Measurements from ENCODE around the gene KLK2. TPM values are rescaled to one million over a fixed set of nuclear protein-coding genes. Genes with fewer than 3 reads are reported as not detected.

KLK2 gene
- total RNA-seq (not detected), polyA plus RNA-seq (not detected)
- long read RNA-seq, donor 1: 0 reads
- long read RNA-seq, donor 2: 0 reads

DNA sequence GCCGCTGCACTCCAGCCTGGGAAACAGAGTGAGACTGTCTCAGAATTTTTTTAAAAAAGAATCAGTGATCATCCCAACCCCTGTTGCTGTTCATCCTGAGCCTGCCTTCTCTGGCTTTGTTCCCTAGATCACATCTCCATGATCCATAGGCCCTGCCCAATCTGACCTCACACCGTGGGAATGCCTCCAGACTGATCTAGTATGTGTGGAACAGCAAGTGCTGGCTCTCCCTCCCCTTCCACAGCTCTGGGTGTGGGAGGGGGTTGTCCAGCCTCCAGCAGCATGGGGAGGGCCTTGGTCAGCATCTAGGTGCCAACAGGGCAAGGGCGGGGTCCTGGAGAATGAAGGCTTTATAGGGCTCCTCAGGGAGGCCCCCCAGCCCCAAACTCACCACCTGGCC is at the start of gene KLK2:
Gene KLK2, plus strand, starts transcription at position 384 of the 400 bp plus-strand sequence. CDS start 35 bp downstream, outside the sequence.
- ATAC-seq (no peak), DNase-seq (no peak)
- no peaks in the 10 kb centered on the region for H3K9me3 ChIP-seq
- no peak within 1 kb of the TSS for H3K27ac ChIP-seq
- H3K36me3 ChIP-seq (ENCODE audit: insufficient read depth in 1 of 2, low read depth in 1 of 2): no peaks in the 10 kb centered on the region
- 49 to 61% (median 57%) methylated on average over 3 of the region's 3 CpGs for WGBS, 3 donors
- TF ChIP-seq, protein P1, sequence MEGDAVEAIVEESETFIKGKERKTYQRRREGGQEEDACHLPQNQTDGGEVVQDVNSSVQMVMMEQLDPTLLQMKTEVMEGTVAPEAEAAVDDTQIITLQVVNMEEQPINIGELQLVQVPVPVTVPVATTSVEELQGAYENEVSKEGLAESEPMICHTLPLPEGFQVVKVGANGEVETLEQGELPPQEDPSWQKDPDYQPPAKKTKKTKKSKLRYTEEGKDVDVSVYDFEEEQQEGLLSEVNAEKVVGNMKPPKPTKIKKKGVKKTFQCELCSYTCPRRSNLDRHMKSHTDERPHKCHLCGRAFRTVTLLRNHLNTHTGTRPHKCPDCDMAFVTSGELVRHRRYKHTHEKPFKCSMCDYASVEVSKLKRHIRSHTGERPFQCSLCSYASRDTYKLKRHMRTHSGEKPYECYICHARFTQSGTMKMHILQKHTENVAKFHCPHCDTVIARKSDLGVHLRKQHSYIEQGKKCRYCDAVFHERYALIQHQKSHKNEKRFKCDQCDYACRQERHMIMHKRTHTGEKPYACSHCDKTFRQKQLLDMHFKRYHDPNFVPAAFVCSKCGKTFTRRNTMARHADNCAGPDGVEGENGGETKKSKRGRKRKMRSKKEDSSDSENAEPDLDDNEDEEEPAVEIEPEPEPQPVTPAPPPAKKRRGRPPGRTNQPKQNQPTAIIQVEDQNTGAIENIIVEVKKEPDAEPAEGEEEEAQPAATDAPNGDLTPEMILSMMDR (IDR thresholded peaks at IDR 0.05): no peak
- H3K4me3 ChIP-seq: no peak within 1 kb of the TSS
- peaks cover 0 to 19% (median 3%) of the 10 kb centered on the region in 3 donors for H3K27me3 ChIP-seq (ENCODE audit: insufficient read depth in 3 of 3, low read length in 2 of 3)
- no peaks in the 10 kb centered on the region for H3K4me1 ChIP-seq
- intact Hi-C loops (cut with DNase I): no loop called here

DNA sequence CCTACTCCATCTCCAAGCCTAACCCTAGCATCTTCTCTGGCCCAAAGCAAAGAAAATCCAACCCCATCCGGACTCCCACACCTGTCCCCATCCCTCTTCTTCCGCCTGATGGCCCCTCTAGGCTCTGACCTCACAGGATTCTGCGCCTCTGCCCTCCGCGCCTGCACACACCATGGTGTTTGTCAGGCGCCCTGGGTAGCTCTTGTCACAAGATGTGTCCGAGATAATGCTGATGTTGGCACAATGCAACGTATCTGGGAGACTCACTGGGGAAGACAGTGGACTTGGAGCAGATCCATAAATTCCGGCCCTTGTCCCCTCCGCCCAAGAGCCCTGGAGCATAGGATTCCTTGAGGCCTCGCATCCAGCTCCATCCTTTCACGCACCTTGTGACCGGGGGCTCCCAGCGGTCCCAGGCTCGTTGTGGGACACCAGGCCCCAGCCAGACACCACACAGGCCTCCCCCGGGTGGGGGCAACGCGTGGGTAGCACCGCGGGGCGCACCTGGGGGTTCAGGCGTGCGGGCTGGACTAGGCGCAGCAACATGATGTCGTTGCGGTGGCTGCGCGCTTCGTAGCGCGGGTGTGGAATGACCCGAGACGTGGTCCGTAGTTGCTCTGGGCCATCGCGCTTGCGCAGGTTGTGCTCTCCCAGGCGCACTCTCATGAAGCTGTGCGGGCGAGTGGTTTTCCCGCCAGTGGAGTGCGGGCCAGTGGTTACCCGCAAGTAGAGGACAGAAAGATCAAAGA is 46.6 kb upstream of the KLK2 start:
- intact Hi-C loops (cut with DNase I): no loop called here
- 73 to 79% (median 77%) methylated on average over 40 to 43 of the region's 43 CpGs for WGBS, 3 donors
- peaks cover 0 to 38% (median 3%) of the 10 kb centered on the region in 3 donors for H3K27me3 ChIP-seq (ENCODE audit: insufficient read depth in 3 of 3, low read length in 2 of 3)
- no peaks in the 10 kb centered on the region for H3K9me3 ChIP-seq
- TF ChIP-seq, protein P1 (IDR thresholded peaks at IDR 0.05): no peak
- peak in 1 of 2 donors; percentile 10 for DNase-seq
- H3K27ac ChIP-seq: no peak overlapping the region
- no peak for ATAC-seq
- no peaks in the 10 kb centered on the region for H3K36me3 ChIP-seq (ENCODE audit: insufficient read depth in 1 of 2, low read depth in 1 of 2)
- no peak overlapping the region for H3K4me3 ChIP-seq
- no peaks in the 10 kb centered on the region for H3K4me1 ChIP-seq

DNA sequence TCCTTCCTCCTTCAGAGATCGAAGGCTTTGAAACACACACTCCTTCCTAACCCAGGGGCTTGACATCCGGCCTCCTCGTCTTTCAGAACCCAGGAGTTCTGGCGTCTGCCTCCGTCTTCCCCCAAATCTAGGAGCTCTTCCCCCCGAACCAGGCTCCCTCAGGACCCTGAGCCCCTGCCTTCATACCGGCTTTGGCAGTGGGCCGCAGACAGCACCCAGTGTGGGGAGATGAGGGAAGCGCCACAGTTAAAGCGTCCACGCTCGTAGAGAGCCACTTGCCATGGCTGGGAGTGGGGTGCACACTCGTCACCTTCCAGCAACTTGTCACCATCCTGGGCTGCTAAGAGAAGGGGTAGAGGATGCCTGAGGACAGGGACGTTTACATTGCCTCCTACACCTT is 45.8 kb upstream of the KLK2 start:
- H3K36me3 ChIP-seq (ENCODE audit: insufficient read depth in 1 of 2, low read depth in 1 of 2): no peaks in the 10 kb centered on the region
- WGBS, 3 donors: 73 to 76% (median 73%) methylated on average over 14 of the region's 14 CpGs
- DNase-seq (no peak), ATAC-seq (no peak)
- H3K27me3 ChIP-seq (ENCODE audit: insufficient read depth in 3 of 3, low read length in 2 of 3): peaks cover 0 to 31% (median 0%) of the 10 kb centered on the region in 3 donors
- H3K4me3 ChIP-seq: no peak overlapping the region
- no peaks in the 10 kb centered on the region for H3K9me3 ChIP-seq
- no peaks in the 10 kb centered on the region for H3K4me1 ChIP-seq
- H3K27ac ChIP-seq: no peak overlapping the region
- TF ChIP-seq, protein P1 (IDR thresholded peaks at IDR 0.05): no peak
- intact Hi-C loops (cut with DNase I): no loop called here

DNA sequence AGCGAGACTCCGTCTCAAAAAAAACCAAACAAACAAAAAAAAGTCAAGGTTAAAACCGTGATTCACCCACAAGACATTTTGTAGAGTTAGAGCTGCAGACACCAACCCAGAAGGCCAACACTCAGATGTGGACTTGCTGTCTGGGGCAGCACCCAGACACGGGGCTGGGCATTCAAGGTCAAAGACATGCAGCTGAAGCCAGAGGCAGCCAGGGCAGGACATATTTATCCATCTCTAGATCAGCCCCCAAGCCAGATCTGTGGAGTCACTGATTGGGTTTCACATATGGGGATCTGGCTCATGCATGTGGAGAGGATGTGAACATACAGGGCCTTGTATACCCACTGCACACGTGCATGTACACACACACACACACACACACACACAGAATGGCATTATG is 43.4 kb upstream of the KLK2 start:
- Histone ChIP-seq H3K36me3 (ENCODE audit: insufficient read depth in 1 of 2, low read depth in 1 of 2) (no peaks in the 10 kb centered on the region), H3K4me1 (no peaks in the 10 kb centered on the region), H3K27me3 (ENCODE audit: insufficient read depth in 3 of 3, low read length in 2 of 3) (peaks cover 0 to 31% (median 4%) of the 10 kb centered on the region in 3 donors), H3K4me3 (no peak overlapping the region), H3K9me3 (no peaks in the 10 kb centered on the region), H3K27ac (no peak overlapping the region)
- TF ChIP-seq, protein P1 (IDR thresholded peaks at IDR 0.05): no peak
- intact Hi-C loops (cut with DNase I): no loop called here
- ATAC-seq (no peak), DNase-seq (no peak)
- 66 to 74% (median 71%) methylated on average over 5 of the region's 5 CpGs for WGBS, 3 donors
